Right lobe of liver (tissue), 4 donors: ENCODE results near the gene HDAC4.

Experiments used
- CTCF ChIP-seq, 4 donors: fragments of 200-600 bp in 3 of 4; fragments of 450-650 bp in 1 of 4; IDR thresholded peaks; one replicate each; pipeline versions ENCODE4 v1.5.1 to v1.8.0; 2016 to 2022; ENCODE audit warnings: antibody characterized with exemption in 4 of 4, mild to moderate bottlenecking in 2 of 4
- POLR2A ChIP-seq: fragments of 450-650 bp; IDR thresholded peaks from one replicate; pipeline ENCODE4 v1.6.1; 2017; ENCODE audit warnings: antibody characterized with exemption, mild to moderate bottlenecking
- donor health status: DM: no; HTN: no; CAD: no.
- donor health status: DM: no; HTN: no; CAD: no.
- donor health status: DM: no; HTN: yes; CAD: no.

GRCh38 chr2:239195318-239195871 lies 205.4 kb downstream of the HDAC4 start:
- TF ChIP-seq CTCF (IDR thresholded peaks at IDR 0.05) (no peak), POLR2A (no peak)
